CD4-positive, alpha-beta T cell treated with Interleukin-1 beta for 1 hour (primary cell): Measurements from ENCODE around the gene LGI1.
A peak's percentile ranks its signal among the peaks of the same experiment; 100 is the strongest.
"Not testable (repeated sequence)": the region's sequence is repeated elsewhere in the genome, so short reads cannot be mapped to it uniquely, and the experiment has no call there.

Source experiments
- DNase-seq, 2 donors: peaks; one replicate each; pipeline ENCODE4 v3.0.0-alpha.2; 2020 to 2022

LGI1 gene

DNA sequence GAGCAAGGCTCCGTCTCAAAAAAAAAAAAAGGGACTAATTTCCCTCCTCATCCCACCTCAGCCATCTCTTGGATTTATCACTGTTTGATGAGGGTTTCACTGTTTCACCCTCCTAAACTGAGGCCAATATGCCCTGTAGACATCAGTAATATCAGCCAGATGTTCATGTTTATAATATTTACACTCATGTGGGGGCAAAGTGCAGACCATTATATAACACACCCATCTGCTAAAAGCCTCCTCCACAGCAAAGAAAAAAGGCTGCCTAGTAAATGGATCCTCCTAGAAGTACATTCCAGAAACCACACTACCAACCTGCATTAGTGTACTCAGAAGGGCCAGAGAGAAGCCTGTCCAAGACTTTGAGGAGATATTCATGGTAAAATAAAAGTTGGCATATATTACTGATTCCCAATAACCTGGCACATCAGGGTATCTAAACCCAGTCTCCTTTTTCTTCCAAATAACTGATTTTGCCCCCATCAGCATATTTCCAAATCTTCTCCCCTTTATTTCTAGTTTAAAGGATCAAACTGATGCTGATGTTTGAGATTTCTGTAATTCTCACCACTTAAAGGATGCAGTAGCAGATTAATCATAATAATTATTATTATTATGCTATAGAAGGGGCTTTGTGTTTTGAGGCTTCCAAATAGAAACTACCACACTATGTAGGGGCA is 55.1 kb downstream of the LGI1 start:
- no peak for DNase-seq

DNA sequence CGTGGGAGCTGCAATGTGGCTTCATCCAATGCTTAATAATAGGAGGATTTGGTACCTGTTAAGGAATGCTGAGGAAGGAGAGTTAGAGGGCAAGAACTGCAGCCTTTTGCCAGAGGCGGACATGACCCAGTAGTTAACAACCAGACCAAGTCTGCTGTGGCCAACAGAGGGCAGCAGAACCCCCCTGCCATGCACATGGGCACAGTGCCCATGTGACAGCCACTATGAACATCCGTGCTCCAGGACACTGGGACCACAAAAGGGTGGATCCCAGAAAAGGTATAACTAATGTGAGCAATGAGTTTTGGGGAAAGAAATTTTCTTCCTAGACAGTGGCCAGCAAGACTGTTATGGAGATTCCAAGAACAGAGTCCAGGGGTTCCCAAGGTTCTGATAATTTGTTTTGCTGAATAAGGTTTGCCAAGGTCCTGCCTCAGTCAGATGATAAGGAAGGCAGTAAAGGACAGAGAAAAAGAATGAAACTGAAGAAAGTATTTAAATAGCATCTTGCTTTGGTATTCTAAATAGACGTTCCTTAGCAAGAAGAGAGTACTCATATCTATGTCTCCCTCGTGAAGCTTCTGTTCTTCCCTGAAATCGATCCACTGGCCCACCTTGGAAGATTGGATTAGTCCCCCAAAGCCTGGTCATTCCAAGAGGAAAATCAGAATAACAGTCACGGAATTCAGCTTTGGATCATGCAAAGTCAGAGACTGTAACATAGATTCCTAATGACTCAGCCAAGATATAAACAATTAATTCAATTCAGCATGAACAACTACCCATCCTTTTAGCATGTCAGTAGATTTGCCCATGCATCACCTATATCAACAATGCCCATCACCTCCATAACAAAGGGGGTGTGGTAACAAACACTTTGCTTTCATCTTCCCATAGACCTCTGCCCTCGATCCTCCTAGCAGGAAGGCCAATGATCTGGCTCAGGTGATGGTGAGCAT is 56.0 kb downstream of the LGI1 start:
- DNase-seq: peak; percentile 27 to 29

DNA sequence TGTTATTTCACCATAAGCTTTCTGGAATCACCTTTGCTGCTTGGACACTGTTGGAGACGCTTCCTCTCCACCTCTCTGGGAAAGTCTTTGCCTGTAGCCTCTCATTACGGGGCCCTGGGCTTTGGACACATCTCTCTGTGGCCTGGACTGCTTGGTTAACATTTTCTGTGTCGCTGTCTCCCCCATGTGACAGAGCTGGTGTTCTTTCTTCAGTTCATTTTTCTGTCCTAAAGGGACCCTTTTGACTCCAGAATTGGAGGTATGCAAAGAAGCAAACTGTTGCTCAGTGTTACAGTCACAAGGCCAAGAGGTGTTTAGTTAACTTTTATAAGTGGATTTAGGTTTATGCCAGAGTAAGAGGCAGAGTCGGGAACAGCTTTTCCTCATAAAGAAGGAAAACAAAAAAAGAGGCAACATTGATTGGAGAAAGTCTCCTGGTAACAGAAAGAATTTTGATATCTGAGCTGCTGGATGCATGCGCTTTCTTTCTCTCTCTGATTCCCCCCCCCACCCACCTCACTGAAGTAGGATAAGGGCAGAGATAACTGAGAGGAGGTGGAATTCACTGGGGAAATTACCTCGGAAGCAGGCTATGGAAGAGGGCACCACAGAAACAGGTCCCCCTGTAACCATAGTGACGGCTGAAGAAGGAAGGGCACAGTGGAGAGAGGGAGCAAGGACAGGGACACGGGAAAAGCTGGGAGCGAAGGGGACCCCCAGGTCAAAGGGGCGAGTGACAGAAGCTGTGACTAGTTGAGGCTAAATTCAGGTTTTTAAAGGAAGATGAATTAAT is 57.8 kb downstream of the LGI1 start:
- no peak for DNase-seq

DNA sequence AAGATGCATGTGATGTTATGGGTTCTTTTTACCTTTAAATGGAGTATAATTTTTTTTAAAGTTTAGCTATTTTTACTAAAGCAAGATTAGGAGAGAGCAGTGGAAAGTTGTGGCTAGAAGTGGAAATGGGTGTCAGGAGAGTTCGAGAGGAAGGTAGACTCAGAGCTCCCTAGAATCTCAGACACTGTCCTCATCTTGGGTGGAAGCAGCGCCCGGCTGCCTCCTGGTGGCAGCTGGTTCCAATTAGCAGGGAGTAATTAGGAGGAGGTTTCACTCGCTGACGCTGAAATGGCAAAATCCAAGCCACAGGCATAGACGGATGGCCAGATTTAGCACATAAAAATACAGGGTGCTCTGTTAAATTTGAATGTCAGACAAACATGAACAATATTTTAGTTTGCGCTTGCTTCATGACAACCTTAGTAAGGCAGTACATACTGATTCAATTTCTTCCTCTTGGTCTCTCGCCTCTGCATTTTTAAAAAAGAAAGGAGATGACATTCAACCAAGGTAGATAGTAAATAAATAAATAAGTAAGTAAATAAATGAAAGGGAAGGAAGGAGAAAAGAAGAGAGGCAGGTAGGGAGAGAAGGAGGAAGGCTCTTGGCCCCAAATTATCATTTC is 58.5 kb downstream of the LGI1 start:
- DNase-seq: peak; percentile 15 to 29

DNA sequence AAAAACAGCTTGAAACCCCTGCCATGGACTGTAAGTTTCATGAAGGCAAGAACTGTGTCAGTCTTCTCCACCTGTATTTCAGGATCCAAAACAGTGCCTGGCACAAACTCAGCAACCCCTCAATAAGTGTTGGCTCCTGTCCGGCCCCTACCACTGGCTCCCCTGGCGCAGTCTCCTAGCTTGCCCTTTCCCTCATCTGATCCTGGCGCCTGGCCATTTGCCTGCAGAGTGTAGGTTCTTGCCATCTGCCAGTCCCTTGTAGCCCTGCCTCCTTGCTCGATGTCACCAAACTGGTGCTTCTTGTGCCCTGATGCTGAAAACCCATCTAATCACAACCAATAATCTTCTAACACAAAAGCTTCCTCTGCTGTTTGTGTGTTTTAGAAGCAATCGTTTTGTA is 60.4 kb downstream of the LGI1 start:
- DNase-seq: no peak

DNA sequence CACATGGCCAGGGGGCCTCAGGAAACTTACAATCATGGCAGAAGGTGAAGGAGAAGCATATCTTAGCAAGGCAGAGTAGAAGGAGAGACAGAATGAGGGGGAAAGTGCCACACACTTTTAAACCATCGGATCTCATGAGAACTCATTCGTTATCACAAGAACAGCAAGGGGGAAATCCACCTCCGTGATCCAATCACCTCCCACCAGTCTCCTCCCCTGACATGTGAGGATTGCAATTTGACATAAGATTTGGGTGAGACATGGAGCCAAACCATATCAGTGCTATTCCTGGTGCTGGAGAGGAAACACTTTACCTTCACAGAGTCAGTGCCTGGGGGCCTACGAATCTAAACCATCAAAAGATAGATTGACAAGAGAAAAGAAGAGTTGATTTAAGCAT is 61.8 kb downstream of the LGI1 start:
- no peak for DNase-seq

DNA sequence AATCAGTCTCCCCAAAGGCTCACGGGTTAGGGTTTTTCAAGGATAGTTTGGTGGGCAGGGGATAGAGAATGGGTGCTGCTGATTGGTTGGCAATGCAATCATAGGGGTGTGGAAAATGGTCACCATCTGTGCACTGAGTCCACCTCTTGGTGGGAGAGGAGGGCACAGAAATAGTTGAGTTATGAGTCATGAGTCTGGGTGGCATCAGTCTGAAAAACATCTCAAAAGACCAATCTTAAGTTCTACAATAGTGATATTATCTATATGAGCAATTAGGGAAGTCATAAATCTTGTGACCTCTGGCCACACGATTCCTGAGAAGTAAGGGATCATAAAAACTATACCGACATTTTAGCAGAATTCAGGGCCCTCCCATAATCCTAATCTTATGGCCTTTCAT is 62.7 kb downstream of the LGI1 start:
- DNase-seq: no peak

DNA sequence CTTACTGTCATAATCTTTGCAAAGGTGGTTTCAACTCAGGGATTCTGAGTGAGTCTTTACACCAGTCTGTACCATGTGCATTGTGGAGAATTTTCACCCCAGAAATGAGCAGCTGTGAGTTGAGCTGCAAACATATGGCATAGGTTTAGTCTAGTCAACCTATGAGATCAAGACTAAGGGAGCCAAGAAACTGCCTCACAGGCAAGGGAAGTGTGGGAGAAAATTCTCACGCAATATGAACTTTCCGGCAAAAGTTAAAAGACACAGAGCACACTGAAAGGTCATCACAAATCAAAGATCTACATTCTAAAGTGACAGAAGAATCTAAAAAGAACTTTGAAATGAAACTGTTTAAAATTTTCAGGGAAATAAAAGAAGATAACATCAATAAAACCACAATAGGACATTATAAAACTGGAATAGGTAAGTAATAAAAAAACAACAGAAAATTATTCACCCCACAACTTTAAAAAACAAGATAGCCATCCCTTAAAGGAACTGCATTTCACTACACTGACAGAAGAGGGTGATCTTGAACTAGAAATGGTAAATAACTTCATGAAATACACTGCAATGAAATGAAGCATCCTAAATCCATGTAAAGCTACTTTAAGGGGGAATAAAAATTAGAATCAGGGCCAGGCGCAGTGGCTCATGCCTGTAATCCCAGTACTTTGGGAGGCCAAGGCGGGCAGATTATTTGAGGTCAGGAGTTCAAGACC is 63.5 kb downstream of the LGI1 start:
- no peak for DNase-seq

DNA sequence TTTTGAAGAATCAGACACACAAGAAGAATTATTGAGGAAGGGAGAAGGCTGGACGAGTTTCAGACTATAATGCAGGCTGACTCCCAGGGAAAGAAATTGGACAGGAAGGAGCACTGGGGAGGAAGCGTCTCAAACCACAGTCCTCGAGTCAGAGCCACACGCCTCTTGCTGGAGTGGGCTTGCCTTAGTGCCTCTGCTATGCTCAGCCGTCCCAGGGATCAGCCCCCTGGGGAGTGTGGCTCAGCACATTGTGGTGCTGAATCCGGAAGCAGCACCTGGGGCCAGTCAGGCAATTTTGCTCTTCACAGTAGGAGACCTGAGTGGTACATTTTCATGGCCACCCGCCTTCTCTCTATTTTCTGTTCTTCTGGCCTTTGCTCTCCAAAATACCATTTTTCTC is 68.6 kb downstream of the LGI1 start:
- no peak for DNase-seq

DNA sequence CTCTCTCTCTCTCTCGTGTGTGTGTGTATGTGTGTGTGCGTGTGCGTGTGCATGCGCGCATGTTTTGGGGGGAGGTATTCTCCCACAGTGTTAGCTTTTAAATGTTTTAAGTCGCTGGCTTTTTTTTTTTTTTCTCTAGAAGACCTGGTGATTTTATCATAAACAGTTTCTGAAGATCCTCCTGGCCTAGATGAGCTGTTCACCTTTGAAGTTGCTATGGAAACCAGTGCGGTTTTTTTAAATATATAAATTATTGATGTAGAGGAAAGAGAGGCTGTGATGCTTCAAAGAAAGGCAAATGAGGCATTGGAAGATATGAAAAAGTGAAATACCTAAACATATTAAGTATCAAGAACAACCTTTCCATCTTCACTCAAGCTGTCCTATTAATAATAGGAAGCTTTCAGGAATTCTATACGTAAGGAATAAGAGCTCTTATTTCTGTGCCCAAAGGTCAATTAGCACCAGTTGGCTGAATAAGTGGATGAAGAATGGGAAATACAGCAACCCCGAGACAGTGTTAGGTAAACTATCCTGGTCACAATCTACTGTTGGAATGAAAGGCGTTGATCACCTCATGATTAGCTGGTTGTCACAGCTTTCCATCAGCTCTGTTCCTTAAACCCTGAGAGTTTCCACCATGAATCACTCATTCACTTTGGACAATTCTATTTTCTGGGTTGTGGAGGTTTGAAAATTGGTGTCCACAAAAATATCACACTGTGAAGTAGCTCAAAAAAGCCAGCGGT is 69.5 kb downstream of the LGI1 start:
- DNase-seq: peak in 1 of 2 donors; percentile 1

DNA sequence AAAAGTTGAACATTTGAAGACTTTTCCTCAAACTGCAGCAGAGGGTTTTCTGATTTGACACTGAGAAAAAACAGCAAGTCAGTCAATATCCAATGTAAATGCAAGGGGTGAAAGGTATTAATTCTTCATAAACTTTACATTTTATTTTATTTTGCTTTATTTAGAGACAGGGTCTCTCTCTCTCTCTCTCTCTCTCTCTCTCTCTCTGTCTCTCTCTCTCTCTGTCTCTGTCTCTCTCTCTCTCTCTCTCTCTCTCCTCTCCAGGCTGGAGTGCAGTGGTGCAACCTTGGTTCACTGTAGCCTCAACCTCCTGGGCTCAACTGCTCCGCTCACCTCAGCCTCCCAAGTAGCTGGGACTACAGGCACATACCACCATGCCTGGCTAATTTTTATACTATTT is 73.3 kb downstream of the LGI1 start:
- DNase-seq: not testable (repeated sequence)

DNA sequence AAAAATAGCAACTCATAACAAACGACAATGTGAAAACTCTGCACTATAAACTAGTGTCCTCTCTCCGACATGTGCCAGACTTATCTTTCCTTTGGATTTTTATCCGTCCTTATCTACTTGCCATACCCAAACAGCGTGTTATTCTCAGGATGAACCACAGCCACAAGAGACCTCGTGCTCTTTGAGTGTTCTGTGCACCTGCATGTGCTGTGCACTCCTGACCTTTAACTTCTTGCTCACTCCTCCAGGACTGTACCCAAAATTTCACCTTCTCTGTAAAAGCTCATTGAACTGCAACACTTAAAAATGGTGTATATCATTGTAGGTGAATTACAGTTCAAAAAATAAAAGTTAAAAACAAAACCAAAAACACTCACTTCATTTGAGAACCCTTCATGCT is 78.0 kb downstream of the LGI1 start:
- no peak for DNase-seq

DNA sequence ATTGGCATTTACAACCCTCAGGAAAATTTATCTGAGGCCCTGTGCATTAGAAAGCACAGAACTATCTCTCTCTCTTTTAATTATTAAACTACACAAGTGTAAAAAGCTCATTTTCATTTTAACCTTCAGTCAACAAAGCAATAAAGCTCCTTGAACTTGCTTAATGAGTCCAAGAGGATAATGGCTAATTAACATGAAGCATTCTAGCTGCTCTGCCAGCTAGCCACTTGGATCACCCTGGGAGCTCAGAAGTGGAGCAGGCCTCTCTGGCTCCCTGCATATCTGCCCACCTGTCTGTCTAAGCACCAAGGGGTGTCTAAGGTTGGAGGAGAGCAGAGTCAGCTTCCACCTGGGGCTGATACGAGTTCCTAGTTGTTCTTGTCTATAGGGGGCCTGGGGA is 80.1 kb downstream of the LGI1 start:
- DNase-seq: no peak

DNA sequence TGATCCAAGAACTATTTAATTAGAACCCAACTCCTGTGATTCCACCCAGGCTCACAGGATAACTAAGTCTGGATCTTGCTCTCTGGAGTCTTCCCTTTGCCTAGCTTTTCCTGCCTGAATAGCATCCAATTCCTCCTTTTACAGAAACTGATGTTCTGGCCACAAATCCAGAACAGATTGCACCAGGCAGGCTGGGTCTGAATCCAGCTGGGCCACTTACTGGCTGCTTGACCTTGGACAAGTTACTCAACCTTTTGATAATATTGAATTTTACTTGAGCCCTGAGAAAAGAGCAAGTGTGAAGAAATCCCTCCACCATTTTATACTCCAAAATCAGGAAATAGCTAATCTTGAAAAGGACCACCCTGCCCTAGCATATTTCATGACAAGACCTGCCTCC is 80.5 kb downstream of the LGI1 start:
- DNase-seq: no peak

DNA sequence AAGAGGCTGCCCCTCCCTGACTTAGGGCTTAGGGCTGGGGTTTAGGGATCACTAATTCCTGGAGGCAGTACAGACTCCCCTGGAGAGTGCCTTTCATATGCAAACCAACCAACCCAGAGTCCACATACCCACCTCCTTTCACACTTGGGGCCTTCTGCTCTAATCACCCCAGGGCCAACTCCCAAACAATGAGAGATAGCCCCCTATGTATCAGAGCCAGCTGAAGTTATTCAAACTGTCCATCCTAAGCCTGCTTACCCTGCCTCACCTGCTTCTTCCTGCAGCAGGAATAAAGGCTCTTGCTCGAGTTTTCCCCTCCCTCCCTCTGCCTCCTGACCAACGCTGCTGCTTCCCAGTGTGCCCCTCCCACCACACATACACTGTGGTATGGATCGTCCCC is 84.2 kb downstream of the LGI1 start:
- no peak for DNase-seq

DNA sequence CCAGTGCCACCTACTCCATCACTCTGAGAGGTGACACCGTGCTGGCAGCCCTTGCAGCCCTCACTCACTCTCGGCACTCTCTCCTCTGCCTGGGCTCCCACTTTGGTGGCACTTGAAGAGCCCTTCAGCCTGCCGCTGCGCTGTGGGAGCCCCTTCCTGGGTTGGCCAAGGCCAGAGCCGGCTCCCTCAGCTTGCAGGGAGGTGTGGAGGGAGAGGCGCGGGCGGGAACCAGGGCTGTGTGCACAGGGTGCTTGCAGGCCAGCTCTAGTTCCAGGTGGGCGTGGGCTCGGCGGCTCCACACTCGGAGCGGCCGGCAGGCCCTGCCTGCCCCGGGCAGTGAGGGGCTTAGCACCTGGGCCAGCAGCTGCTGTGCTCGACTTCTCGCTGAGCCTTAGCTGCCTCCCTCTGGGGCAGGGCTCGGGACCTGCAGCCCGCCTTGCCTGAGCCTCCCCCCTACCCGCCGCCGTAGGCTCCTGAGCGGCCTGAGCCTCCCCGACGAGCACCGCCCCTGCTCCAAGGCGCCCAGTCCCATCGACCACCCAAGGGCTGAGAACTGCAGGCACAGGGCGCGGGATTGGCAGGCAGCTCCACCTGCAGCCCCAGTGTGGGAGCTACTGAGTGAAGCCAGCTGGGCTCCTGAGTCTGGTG is 87.4 kb downstream of the LGI1 start:
- DNase-seq: no peak
